ENCODE results near the gene NOX5.
"Not testable (repeated sequence)": the region's sequence is repeated elsewhere in the genome, so short reads cannot be mapped to it uniquely, and the experiment has no call there.

NOX5 gene

GRCh38 chr15:69014454-69014853, at the start of gene NOX5:
TSS of gene NOX5 (plus strand) at chr15:69014695. CDS start at chr15:69014736, 41 bp downstream.
- DNase-seq = no peak

GRCh38 chr15:68966996-68967395, 47.5 kb upstream of the NOX5 start:
- no peak for DNase-seq

GRCh38 chr15:68967948-68968347, 46.5 kb upstream of the NOX5 start:
- no peak for DNase-seq

GRCh38 chr15:68969298-68969697, 45.2 kb upstream of the NOX5 start:
- DNase-seq = no peak

- DNase-seq = no peak
Observed at GRCh38 chr15:68972201-68973065, 42.1 kb upstream of the NOX5 start.

- DNase-seq = not testable (repeated sequence)
Observed at GRCh38 chr15:68975651-68976160, 38.8 kb upstream of the NOX5 start.

DNA sequence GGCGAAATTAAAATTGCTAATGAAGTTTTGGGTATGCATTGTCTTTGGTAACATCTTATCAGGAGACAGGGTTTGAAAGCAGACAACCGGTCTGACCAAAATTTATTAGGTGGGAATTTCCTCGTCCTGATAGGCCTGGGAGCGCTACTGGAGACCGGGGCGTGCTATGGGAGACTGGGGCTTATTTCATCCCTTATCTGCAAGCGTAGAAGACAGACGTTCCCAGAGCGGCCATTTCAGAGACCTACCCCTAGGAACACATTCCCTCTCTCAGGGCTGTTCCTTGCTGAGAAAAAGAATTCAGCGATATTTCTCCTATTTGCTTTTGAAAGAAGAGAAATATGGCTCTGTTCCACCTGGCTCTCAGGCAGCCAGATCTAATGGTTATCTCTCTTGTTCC, 37.1 kb upstream of the NOX5 start:
- DNase-seq = not testable (repeated sequence)

DNA sequence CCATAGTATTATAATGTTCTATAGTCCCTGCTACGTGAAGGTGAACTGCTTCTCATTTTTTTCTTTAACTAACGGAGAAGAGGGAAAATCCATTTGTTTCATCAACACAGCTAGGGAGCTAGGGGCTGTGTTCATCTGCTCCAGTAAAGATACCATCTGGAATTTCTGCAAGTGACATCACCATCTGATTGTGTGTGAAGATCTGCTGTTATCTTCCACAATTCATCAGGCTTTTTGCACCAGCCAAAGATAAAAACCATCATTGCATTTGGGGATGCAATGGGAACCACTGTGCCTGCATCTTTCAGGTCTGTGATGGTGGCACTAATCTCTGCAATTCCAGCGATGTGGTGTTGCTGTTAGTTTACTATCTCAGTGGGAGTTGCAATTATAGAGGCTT, 35.5 kb upstream of the NOX5 start:
- DNase-seq = no peak

- DNase-seq = no peak
Observed at GRCh38 chr15:68979816-68980215, 34.7 kb upstream of the NOX5 start.

DNA sequence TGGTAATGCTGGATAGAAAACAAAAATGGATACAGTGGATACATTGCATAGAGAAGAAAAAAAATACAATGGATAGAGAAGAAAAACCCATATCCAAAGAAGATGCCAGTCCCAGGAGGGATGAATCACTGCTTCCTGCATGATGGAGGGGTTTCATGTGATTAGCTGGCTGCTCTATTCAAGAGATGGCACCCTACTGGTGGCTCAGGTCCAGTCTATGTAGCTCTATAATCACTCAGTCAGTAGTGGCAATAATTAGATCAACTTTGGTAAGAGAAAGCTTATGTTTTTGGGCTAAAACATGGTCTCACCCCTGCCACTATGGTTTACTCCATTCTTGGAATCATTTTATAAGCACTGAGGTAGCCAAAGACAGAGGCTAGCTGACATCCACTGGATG, 33.7 kb upstream of the NOX5 start:
- no peak for DNase-seq

- no peak for DNase-seq
Observed at GRCh38 chr15:68981941-68982340, 32.6 kb upstream of the NOX5 start.

- DNase-seq = no peak
Observed at GRCh38 chr15:68982976-68983563, 31.4 kb upstream of the NOX5 start.

DNA sequence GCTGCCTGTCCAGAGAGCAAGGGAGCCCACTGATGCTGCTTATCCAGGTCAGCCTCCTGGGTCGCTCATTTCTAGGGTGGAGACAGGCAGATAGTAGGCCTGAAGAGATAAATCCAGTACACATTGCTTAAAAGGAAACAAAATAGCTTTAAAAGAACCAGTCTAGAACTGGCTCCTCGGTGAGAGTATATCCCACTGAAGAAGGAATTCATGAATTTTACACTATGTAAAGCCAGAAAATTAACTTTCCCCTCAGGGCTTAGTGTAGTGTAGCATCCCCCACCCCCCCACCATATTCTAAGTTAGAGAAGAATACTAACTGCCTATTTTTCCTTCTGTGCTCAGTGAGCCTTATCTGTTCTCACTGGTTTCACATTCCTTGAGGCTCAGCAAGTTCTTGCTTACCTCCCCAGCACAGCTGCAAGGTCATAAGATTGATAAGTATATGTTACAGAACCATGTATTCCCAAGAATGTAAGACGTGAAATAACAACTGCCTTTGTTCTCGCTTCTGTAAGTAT, 30.5 kb upstream of the NOX5 start:
- DNase-seq = no peak

DNA sequence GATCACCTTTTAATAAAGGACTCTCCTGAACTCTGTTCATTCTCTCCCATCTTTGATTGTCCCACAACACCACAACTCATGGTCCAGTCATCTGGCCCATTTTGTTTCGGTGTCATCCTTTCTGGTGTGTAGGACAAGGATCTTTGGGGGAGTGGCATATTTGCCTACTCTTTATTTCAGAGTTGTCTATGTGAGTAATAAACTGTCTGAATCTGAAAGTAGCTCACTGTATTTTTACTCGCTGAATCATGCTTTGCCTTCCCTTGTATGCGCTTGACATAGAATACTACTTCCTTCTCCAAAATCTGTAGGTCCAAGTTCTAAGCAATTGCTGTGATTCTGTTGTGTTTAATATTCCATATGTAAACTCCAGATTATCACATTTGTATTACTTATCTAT, 29.9 kb upstream of the NOX5 start:
- DNase-seq = no peak

DNA sequence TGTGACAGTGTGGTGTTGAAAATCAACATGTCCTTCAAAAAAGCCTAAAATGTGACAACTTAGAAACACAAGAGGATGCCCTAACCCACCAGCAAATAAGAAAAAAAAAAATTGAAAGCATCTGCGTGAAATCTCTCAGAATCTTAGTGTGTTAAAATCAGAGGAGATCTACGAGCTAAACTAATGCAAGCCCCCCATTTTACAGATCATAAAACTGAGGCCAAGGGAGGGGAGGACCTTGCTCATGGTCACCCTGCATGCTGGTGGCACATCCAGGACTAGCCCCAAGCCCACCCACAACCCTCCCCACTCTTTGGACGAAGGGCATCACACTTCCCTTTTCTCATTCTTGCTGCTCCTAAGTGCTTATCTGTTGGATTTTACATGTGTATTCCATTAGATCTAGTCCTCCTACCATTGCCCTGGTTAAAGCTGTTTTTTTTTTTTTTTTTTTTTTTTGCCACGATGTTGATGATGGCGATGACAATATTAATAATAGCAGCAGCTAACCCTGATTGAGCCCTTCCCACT, 29.1 kb upstream of the NOX5 start:
- DNase-seq = no peak

DNA sequence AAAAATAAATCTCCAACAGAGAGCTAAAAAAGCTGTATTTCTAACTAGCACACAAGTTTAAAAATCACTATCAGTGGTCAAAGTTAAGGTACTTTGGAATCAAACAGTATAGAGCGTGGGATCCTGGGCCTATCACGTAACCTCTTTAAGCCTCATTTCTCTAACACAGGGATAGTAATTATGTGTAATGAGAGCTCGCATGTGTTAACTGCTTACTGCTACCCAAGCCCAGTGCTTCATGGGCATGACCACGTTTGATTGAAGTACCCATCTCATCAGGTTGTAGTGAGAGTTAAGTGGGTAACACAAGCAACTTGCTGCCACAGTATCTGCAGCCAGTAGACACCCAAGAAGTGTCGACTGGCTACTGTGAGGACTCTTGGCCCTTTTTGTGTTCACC, 28.2 kb upstream of the NOX5 start:
- no peak for DNase-seq

- DNase-seq = no peak
Observed at GRCh38 chr15:68987120-68987519, 27.4 kb upstream of the NOX5 start.

- no peak for DNase-seq
Observed at GRCh38 chr15:68987676-68988075, 26.8 kb upstream of the NOX5 start.

- DNase-seq = no peak
Observed at GRCh38 chr15:68989541-68990230, 24.8 kb upstream of the NOX5 start.

GRCh38 chr15:68990231-68990991, 24.1 kb upstream of the NOX5 start:
- no peak for DNase-seq

GRCh38 chr15:68990992-68991500, 23.4 kb upstream of the NOX5 start:
- no peak for DNase-seq

DNA sequence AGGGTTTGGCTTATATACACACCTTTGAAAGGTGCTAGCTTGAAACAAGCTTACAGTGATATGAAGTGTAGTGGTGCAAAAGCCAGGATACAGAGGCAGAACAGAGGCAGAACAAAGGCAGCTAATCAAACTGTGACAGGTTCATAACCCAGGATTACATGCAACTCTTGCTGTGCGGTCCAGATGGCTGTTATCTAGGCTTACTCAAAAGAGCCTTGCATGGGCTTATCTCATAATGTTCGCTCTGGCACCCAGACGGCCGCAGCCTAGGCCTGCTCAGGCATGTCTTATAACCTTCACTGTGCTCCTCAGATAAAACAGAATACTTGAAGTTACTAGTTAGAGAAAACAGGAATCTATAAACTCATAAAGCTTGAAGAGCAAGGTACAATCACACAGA, 22.8 kb upstream of the NOX5 start:
- DNase-seq = no peak

Data from stimulated activated CD4-positive, alpha-beta T cell treated with anti-CD3 and anti-CD28 coated beads, Interleukin-1b, Interleukin-23, amount 100 ng/mL, for 48 hours (primary cell).